PC-3 (cell line): ENCODE data around the gene GTPBP1. TPM values are rescaled to one million over a fixed set of nuclear protein-coding genes. Genes with fewer than 3 reads are reported as not detected.

Source experiments
- ATAC-seq: fragments of 200-7000 bp; cut with Tn5 transposase; 2 replicates; pipeline ENCODE4 v1.9.1; 2020; ENCODE audit warnings: mild to moderate bottlenecking, moderate library complexity
- BruUV-seq: library from RNA; stranded (reverse); fragments of 400-500 nt; replicated peaks from 2 replicates; lab custom pipeline; 2021; lab: Mats Ljungman, UMichigan
- CTCF ChIA-PET: fragments of 300-600 bp; sonication (Branson Sonifier 250); formaldehyde crosslinking; loops from one replicate; lab custom pipeline; 2022; ENCODE audit warnings: antibody characterized with exemption; lab: Charles Lee
- POLR2A ChIA-PET: fragments of 300-600 bp; sonication (Branson Sonifier 250); formaldehyde crosslinking; loops from one replicate; lab custom pipeline; 2022; ENCODE audit warnings: antibody characterized with exemption; ENCODE audit not compliant: unreplicated experiment; lab: Charles Lee
- DNase-seq: peaks from one replicate; pipeline ENCODE4 v3.0.0-alpha.2; 2015
- H2AFZ ChIP-seq: fragments of 300-600 bp; sonication (generic); 2 replicates; pipeline ENCODE4 v1.6.0; 2016; ENCODE audit warnings: antibody characterized with exemption, low read length
- H3F3A ChIP-seq: fragments of 300-600 bp; sonication (generic); one replicate; pipeline ENCODE4 v1.6.0; 2017; ENCODE audit warnings: antibody characterized with exemption, low read length, control low read depth, mild to moderate bottlenecking; ENCODE audit not compliant: unreplicated experiment
- H3K27ac ChIP-seq: fragments of 300-600 bp; sonication (generic); 2 replicates; pipeline ENCODE4 v1.5.1; 2016; ENCODE audit warnings: mild to moderate bottlenecking, low read length
- H3K27me3 ChIP-seq: fragments of 300-600 bp; sonication (generic); 2 replicates; pipeline ENCODE4 v1.6.1; 2016; ENCODE audit warnings: low read length, mixed read lengths
- H3K36me3 ChIP-seq: fragments of 300-600 bp; sonication (generic); 2 replicates; pipeline ENCODE4 v1.6.1; 2016; ENCODE audit warnings: low read depth, mixed run types, low read length, mixed read lengths
- H3K4me1 ChIP-seq: fragments of 300-600 bp; sonication (generic); 2 replicates; pipeline ENCODE4 v1.5.1; 2016; ENCODE audit warnings: low read length; ENCODE audit not compliant: insufficient read depth
- H3K4me2 ChIP-seq: fragments of 300-600 bp; sonication (generic); 2 replicates; pipeline ENCODE4 v1.6.0; 2016; ENCODE audit warnings: low read length
- H3K4me3 ChIP-seq: fragments of 300-600 bp; sonication (generic); 2 replicates; pipeline ENCODE4 v1.5.1; 2016; ENCODE audit warnings: mild to moderate bottlenecking, low read length, mixed read lengths
- H3K79me2 ChIP-seq: fragments of 300-600 bp; sonication (generic); 2 replicates; pipeline ENCODE4 v1.6.1; 2017; ENCODE audit warnings: low read length, mixed read lengths
- H3K9ac ChIP-seq: fragments of 300-600 bp; sonication (generic); 2 replicates; pipeline ENCODE4 v1.6.0; 2016; ENCODE audit warnings: mild to moderate bottlenecking, low read length
- H3K9me2 ChIP-seq: fragments of 300-600 bp; sonication (generic); replicated peaks from 2 replicates; pipeline ENCODE4 v1.6.1; 2016; ENCODE audit warnings: mixed run types, low read length, mixed read lengths
- H3K9me3 ChIP-seq: fragments of 300-600 bp; sonication (generic); 2 replicates; pipeline ENCODE4 v1.6.1; 2016; ENCODE audit warnings: low read length, mixed read lengths
- H4K20me1 ChIP-seq: fragments of 300-600 bp; sonication (generic); 2 replicates; pipeline ENCODE4 v1.6.1; 2016; ENCODE audit warnings: low read length, mixed read lengths
- CTCF ChIP-seq: fragments of 300-600 bp; sonication (generic); conservative IDR thresholded peaks from 2 replicates; pipeline ENCODE4 v1.5.1; 2017; ENCODE audit warnings: antibody characterized with exemption, low read depth, mild to moderate bottlenecking, low read length
- EZH2 ChIP-seq: fragments of 300-600 bp; sonication (generic); IDR thresholded peaks from one replicate; pipeline ENCODE4 v1.6.1; 2017; ENCODE audit warnings: antibody characterized with exemption, mild to moderate bottlenecking, low read length; ENCODE audit not compliant: unreplicated experiment
- EZH2phosphoT487 ChIP-seq: fragments of 300-600 bp; sonication (generic); IDR thresholded peaks from 2 replicates; pipeline ENCODE4 v1.6.1; 2018; ENCODE audit warnings: mild to moderate bottlenecking, antibody characterized with exemption, low read length, borderline replicate concordance
- intact Hi-C: fragments of 100-400 bp; cut with micrococcal nuclease; formaldehyde crosslinking; loops from 2 replicates; pipeline ENCODE4 v1.9.0; 2023
- total RNA-seq: library from RNA; depleted of rRNA; stranded (reverse); fragments of >200 nt; gene quantifications from 2 replicates; pipeline ENCODE4 v1.2.3, GENCODE V29; 2014

The GTPBP1 gene
- total RNA-seq, 1 experiment from 2014 or later, result 28.2 TPM

- H3K4me3 ChIP-seq, result no peak overlapping the region
- H3K9ac ChIP-seq, result no peak overlapping the region
- H4K20me1 ChIP-seq, result no peaks in the 10 kb centered on the region
- H3K27me3 ChIP-seq, result no peaks in the 10 kb centered on the region
- H3F3A ChIP-seq, result no peaks in the 10 kb centered on the region
- no peaks in the 10 kb centered on the region; the same call in 1 of the 2 replicates for H3K36me3 ChIP-seq
- H3K9me3 ChIP-seq, result no peaks in the 10 kb centered on the region
- no peak for DNase-seq
- ChIA-PET POLR2A (no interaction called here), CTCF (no interaction called here)
- BruUV-seq, result no TSS peak
- H3K4me2 ChIP-seq, result no peak overlapping the region
- no peaks in the 10 kb centered on the region for H3K79me2 ChIP-seq
- no peak for ATAC-seq
- no peak overlapping the region for H2AFZ ChIP-seq
- TF ChIP-seq EZH2 (no peak), EZH2phosphoT487 (no peak), CTCF (no peak)
- no peak overlapping the region for H3K27ac ChIP-seq
- no peaks in the 10 kb centered on the region for H3K4me1 ChIP-seq
- intact Hi-C loops, result no loop called here
- no peaks in the 10 kb centered on the region for H3K9me2 ChIP-seq
Observed at GRCh38 chr22:38745676-38746460, 40.1 kb downstream of the GTPBP1 start.

DNA sequence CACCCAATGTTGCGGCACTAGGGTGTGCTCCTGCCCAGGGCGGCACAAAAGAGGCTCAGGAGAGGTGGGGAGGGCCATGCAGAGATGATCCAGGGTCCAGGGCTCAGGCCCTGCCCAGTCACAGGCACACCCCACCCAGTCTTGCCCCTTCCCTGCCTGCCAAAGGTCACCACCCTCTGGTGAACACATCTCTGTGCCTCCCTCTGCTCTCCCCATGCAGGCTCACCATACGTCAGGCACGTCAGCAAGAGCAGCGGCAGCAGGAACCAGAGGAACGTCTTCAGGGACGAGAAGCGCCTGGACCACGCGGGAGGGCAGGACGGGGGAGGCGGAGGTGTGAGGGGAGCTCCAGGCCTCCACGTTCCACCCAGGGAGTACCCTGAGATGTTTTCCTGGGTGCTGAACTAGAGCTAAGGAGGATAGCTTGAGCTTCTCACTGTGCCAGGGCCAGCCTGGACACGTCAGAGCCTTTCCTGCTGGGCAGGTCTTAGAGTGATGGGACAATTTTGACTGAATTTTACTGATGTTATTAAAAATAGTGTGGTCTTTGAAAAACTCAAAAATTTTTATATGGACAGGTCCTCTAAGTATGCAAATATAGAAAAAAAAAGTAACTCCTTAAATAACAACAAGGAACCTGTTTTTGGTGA is 42.9 kb downstream of the GTPBP1 start:
- no peak overlapping the region for H3K4me2 ChIP-seq
- no peak overlapping the region for H2AFZ ChIP-seq
- no peak for DNase-seq
- no peaks in the 10 kb centered on the region for H4K20me1 ChIP-seq
- no TSS peak for BruUV-seq
- H3K9me2 ChIP-seq, result no peaks in the 10 kb centered on the region
- POLR2A ChIA-PET, result no interaction called here
- no peaks in the 10 kb centered on the region for H3K9me3 ChIP-seq
- H3K27ac ChIP-seq, result no peak overlapping the region
- no peak overlapping the region for H3K9ac ChIP-seq
- CTCF ChIA-PET, result no interaction called here
- no peak for ATAC-seq
- peaks cover 3% of the 10 kb centered on the region for H3K79me2 ChIP-seq
- TF ChIP-seq CTCF, result no peak
- TF ChIP-seq EZH2phosphoT487, result no peak
- TF ChIP-seq EZH2, result no peak
- intact Hi-C loops, result no loop called here
- no peak overlapping the region for H3K4me3 ChIP-seq
- peaks cover 2% of the 10 kb centered on the region for H3K4me1 ChIP-seq
- H3K36me3 ChIP-seq, result no peaks in the 10 kb centered on the region; the same call in 1 of the 2 replicates
- H3K27me3 ChIP-seq, result no peaks in the 10 kb centered on the region
- no peaks in the 10 kb centered on the region for H3F3A ChIP-seq

DNA sequence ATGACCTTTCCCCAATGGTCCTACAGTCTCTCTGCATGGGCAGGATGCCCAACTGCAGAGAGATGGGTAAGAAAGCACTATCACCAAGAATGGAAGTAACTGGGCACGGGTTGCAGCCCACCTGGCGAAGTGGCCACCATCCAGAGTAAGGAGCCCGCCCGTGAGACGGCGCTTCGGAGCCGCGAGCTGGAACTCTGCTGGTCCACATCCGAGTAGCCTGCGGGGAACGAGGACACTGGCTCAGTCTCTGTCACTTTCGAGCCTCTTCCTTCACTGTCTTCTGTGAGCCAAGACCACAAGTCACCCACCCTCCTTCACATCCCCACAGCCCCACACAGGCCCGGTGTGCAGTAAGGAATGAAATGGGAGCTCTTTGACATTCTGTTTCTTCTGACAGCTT is 44.4 kb downstream of the GTPBP1 start:
- Histone ChIP-seq H3K27me3 (no peaks in the 10 kb centered on the region), H3K4me1 (peaks cover 13% of the 10 kb centered on the region), H3K9me2 (no peaks in the 10 kb centered on the region), H3K36me3 (no peaks in the 10 kb centered on the region), H3F3A (no peaks in the 10 kb centered on the region), H2AFZ (no peak overlapping the region), H4K20me1 (no peaks in the 10 kb centered on the region), H3K9me3 (no peaks in the 10 kb centered on the region), H3K4me2 (no peak overlapping the region), H3K9ac (no peak overlapping the region), H3K4me3 (no peak overlapping the region), H3K27ac (no peak overlapping the region), H3K79me2 (peaks cover 11% of the 10 kb centered on the region)
- intact Hi-C loops, result no loop called here
- no TSS peak for BruUV-seq
- POLR2A ChIA-PET, result no interaction called here
- DNase-seq (no peak), ATAC-seq (no peak)
- TF ChIP-seq EZH2phosphoT487, result no peak
- no peak for TF ChIP-seq CTCF
- TF ChIP-seq EZH2, result no peak
- CTCF ChIA-PET, result no interaction called here
